Subcutaneous adipose tissue (tissue), 4 donors: Measurements from ENCODE around the gene UGP2. TPM values are rescaled to one million over a fixed set of nuclear protein-coding genes. Genes with fewer than 3 reads are reported as not detected.

Source experiments
- CTCF ChIP-seq: fragments of 450-650 bp; IDR thresholded peaks from one replicate; pipeline ENCODE4 v1.5.1; 2016; ENCODE audit warnings: low read depth, mild to moderate bottlenecking, control low read depth, antibody characterized with exemption, moderate library complexity
- total RNA-seq, 4 donors: library from RNA; depleted of rRNA; stranded (reverse); fragments of >200 nt; gene quantifications; one replicate each; pipeline ENCODE4 v1.1.0, GENCODE V29; 2016

Gene UGP2
- total RNA-seq, 4 donors from 2014 or later: 176 to 404 (median 321) TPM

- no peak for TF ChIP-seq CTCF
Measured at GRCh38 chr2:63850204-63850571, 8.5 kb downstream of the UGP2 start.

- TF ChIP-seq CTCF: no peak
Measured at GRCh38 chr2:63850649-63851048, 9.0 kb downstream of the UGP2 start.

- no peak for TF ChIP-seq CTCF
Measured at GRCh38 chr2:63851691-63852311, 10.1 kb downstream of the UGP2 start.

GRCh38 chr2:63853527-63854310, 12.0 kb downstream of the UGP2 start:
- no peak for TF ChIP-seq CTCF

GRCh38 chr2:63855418-63856302, 14.0 kb downstream of the UGP2 start:
- no peak for TF ChIP-seq CTCF

- no peak for TF ChIP-seq CTCF
Measured at GRCh38 chr2:63856303-63856603, 14.6 kb downstream of the UGP2 start.

- no peak for TF ChIP-seq CTCF
Measured at GRCh38 chr2:63858291-63858690, 16.6 kb downstream of the UGP2 start.
